GM23338 (cell line): ENCODE measurements around the gene SAFB2. TPM values are rescaled to one million over a fixed set of nuclear protein-coding genes. Genes with fewer than 3 reads are reported as not detected.

Source experiments
- ATAC-seq: fragments of 200-7000 bp; cut with Tn5 transposase; 3 replicates; pipeline ENCODE4 v1.9.1; 2020
- DNase-seq: peaks from one replicate; pipeline ENCODE4 v3.0.0-alpha.2; 2015; ENCODE audit warnings: low spot score
- H2AFZ ChIP-seq: fragments of 200-600 bp; sonication (generic); 2 replicates; pipeline ENCODE4 v1.8.0; 2016; ENCODE audit warnings: antibody characterized with exemption, mild to moderate bottlenecking, moderate library complexity
- H3F3A ChIP-seq: fragments of 200-600 bp; sonication (generic); replicated peaks from 2 replicates; pipeline ENCODE4 v1.8.0; 2017; ENCODE audit warnings: antibody characterized with exemption, mixed run types, low read depth
- H3K27ac ChIP-seq: fragments of 200-600 bp; sonication (generic); 2 replicates; pipeline ENCODE4 v1.6.1; 2016; ENCODE audit warnings: low read depth
- H3K27me3 ChIP-seq: fragments of 200-600 bp; sonication (generic); 2 replicates; pipeline ENCODE4 v1.8.0; 2016; ENCODE audit warnings: mild to moderate bottlenecking, mixed run types, moderate library complexity; ENCODE audit not compliant: insufficient read depth
- H3K36me3 ChIP-seq: fragments of 200-600 bp; sonication (generic); 2 replicates; pipeline ENCODE4 v1.8.0; 2016; ENCODE audit warnings: mild to moderate bottlenecking; ENCODE audit not compliant: insufficient read depth
- H3K4me1 ChIP-seq: fragments of 200-600 bp; sonication (generic); 2 replicates; pipeline ENCODE4 v1.8.0; 2016; ENCODE audit warnings: mild to moderate bottlenecking, moderate library complexity; ENCODE audit not compliant: insufficient read depth
- H3K4me2 ChIP-seq: fragments of 200-600 bp; sonication (generic); 2 replicates; pipeline ENCODE4 v1.7.1; 2017; ENCODE audit warnings: mixed run types
- H3K4me3 ChIP-seq: fragments of 200-600 bp; sonication (generic); 2 replicates; pipeline ENCODE4 v1.6.1; 2016; ENCODE audit warnings: mixed run types
- H3K79me2 ChIP-seq: fragments of 200-600 bp; sonication (generic); replicated peaks from 2 replicates; pipeline ENCODE4 v1.8.0; 2017; ENCODE audit warnings: mild to moderate bottlenecking; ENCODE audit not compliant: insufficient read depth
- H3K9me2 ChIP-seq: fragments of 200-600 bp; sonication (generic); 2 replicates; pipeline ENCODE4 v1.8.0; 2017; ENCODE audit not compliant: insufficient read depth
- H4K20me1 ChIP-seq: fragments of 200-600 bp; sonication (generic); replicated peaks from 2 replicates; pipeline ENCODE4 v1.8.0; 2017; ENCODE audit warnings: mild to moderate bottlenecking; ENCODE audit not compliant: insufficient read depth
- H3K27ac Mint-ChIP-seq: 2 replicates; pipeline ENCODE4 v1.8.0; 2020; ENCODE audit warnings: inconsistent platforms, mild to moderate bottlenecking, moderate library complexity, mixed read lengths
- H3K27me3 Mint-ChIP-seq: 3 replicates; pipeline ENCODE4 v1.8.0; 2022; ENCODE audit warnings: low read depth, mild to moderate bottlenecking, moderate library complexity, mixed read lengths, inconsistent platforms; ENCODE audit not compliant: insufficient read depth, poor library complexity
- H3K36me3 Mint-ChIP-seq: 3 replicates; pipeline ENCODE4 v1.8.0; 2021; ENCODE audit warnings: low read depth, mild to moderate bottlenecking, inconsistent platforms, moderate library complexity, mixed read lengths
- H3K4me1 Mint-ChIP-seq: 3 replicates; pipeline ENCODE4 v1.8.0; 2020; ENCODE audit warnings: mild to moderate bottlenecking, inconsistent platforms, mixed read lengths
- H3K4me3 Mint-ChIP-seq: 3 replicates; pipeline ENCODE4 v1.8.0; 2021; ENCODE audit warnings: moderate library complexity, mild to moderate bottlenecking, inconsistent platforms, mixed read lengths
- H3K9me3 Mint-ChIP-seq: 3 replicates; pipeline ENCODE4 v1.8.0; 2020; ENCODE audit warnings: moderate library complexity, mild to moderate bottlenecking, inconsistent platforms, mixed read lengths
- CREB1 ChIP-seq: fragments of 250-450 bp; sonication (Bioruptor Pico); IDR thresholded peaks from 2 replicates; pipeline ENCODE4 v1.5.0; 2020; ENCODE audit warnings: low read depth, mild to moderate bottlenecking, moderate library complexity
- EZH2 ChIP-seq: fragments of 200-600 bp; sonication (generic); IDR thresholded peaks from one replicate; pipeline ENCODE4 v1.8.0; 2017; ENCODE audit warnings: antibody characterized with exemption, mild to moderate bottlenecking, low read depth; ENCODE audit not compliant: unreplicated experiment
- EZH2phosphoT487 ChIP-seq: fragments of 200-600 bp; sonication (generic); IDR thresholded peaks from one replicate; pipeline ENCODE4 v1.8.1; 2018; ENCODE audit warnings: antibody characterized with exemption; ENCODE audit not compliant: unreplicated experiment
- JUNB ChIP-seq: IDR thresholded peaks from one replicate; pipeline ENCODE4 v1.6.1; 2016; ENCODE audit warnings: antibody characterized with exemption; ENCODE audit not compliant: unreplicated experiment
- NANOG ChIP-seq: IDR thresholded peaks from 2 replicates; pipeline ENCODE4 v1.6.1; 2016; ENCODE audit warnings: antibody characterized with exemption, borderline replicate concordance
- POLR2AphosphoS5 ChIP-seq: IDR thresholded peaks from 2 replicates; pipeline ENCODE4 v1.6.1; 2016; ENCODE audit warnings: antibody characterized with exemption, low read depth
- STAT1 ChIP-seq: IDR thresholded peaks from one replicate; pipeline ENCODE4 v1.6.1; 2016; ENCODE audit warnings: antibody characterized with exemption; ENCODE audit not compliant: unreplicated experiment
- ZNF114 ChIP-seq: fragments of 250-450 bp; sonication (Bioruptor Pico); IDR thresholded peaks from 2 replicates; pipeline ENCODE4 v1.5.0; 2020; ENCODE audit warnings: mild to moderate bottlenecking, moderate library complexity
- ZNF331 ChIP-seq: fragments of 250-450 bp; sonication (Bioruptor Pico); IDR thresholded peaks from 2 replicates; pipeline ENCODE4 v1.5.0; 2020; ENCODE audit warnings: low read depth, mild to moderate bottlenecking, moderate library complexity
- polyA plus RNA-seq: library from polyadenylated mRNA; unstranded; fragments of >200 nt; fragmentation: Nextera tagmentation; extraction: Ambion mirVana; gene quantifications from 2 replicates; pipeline ENCODE4 v1.2.1, GENCODE V29; 2016
- total RNA-seq: library from RNA; depleted of rRNA; stranded (reverse); fragments of >200 nt; shearing (Covaris generic); gene quantifications from 2 replicates; pipeline ENCODE4 v1.2.3, GENCODE V29; 2014
- TF ChIP-seq, protein P1 (sequence below): IDR thresholded peaks from one replicate; pipeline ENCODE4 v1.6.1; 2018; ENCODE audit warnings: antibody characterized with exemption; ENCODE audit not compliant: unreplicated experiment
- TF ChIP-seq, protein P2 (sequence below), 2 experiments: fragments of 200-600 bp in 1 of 2; sonication (generic) in 1 of 2; conservative IDR thresholded peaks; 2 replicates each; pipeline versions ENCODE4 v1.5.1 to v1.6.1; 2016 to 2017; ENCODE audit warnings: antibody characterized with exemption in 2 of 2, low read depth in 2 of 2, mild to moderate bottlenecking in 2 of 2, moderate library complexity in 1 of 2
- TF ChIP-seq, protein P3 (sequence below): fragments of 250-450 bp; sonication (Bioruptor Pico); IDR thresholded peaks from 2 replicates; pipeline ENCODE4 v1.5.0; 2020; ENCODE audit warnings: mild to moderate bottlenecking, moderate library complexity
- TF ChIP-seq, protein P4 (sequence below): IDR thresholded peaks from 2 replicates; pipeline ENCODE4 v1.6.1; 2016; ENCODE audit warnings: antibody characterized with exemption

The SAFB2 gene
- total and polyA plus RNA-seq, 2 experiments from 2014 or later, result 37.7 to 102 TPM

DNA sequence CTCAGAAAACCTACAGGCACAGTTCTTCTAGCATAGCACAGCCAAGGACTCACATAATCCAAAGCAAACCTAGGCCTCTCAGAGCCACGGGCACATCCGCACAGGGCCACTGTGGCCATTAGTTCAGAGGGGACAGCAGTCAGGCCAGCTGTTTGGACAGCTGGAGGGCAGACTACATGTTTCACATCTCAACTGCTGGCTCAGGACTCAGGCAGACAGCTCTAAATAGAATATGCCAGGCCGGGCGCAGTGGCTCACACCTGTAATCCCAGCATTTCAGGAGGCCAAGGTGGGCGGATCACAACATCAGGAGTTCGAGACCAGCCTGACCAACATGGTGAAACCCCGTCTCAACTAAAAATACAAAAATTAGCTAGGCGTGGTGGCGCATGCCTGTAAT, 26.8 kb downstream of the SAFB2 start:
- H2AFZ ChIP-seq, result no peak overlapping the region
- no peaks in the 10 kb centered on the region for H3K27me3 ChIP-seq
- no peak for DNase-seq
- 0 out of 2 replicates have a peak, but pooled peaks cover 2% of the 10 kb centered on the region for H3F3A ChIP-seq
- Mint-ChIP-seq H3K4me1 (no peaks in the 10 kb centered on the region), H3K4me3 (no peak overlapping the region), H3K9me3 (no peaks in the 10 kb centered on the region), H3K27me3 (peaks cover 12% of the 10 kb centered on the region), H3K27ac (no peak overlapping the region; the same call in 1 of the 2 replicates), H3K36me3 (peaks cover 88% of the 10 kb centered on the region)
- H3K9me2 ChIP-seq, result no peaks in the 10 kb centered on the region
- no peak overlapping the region for H3K4me3 ChIP-seq
- no peak for ATAC-seq
- no peak overlapping the region for H3K4me2 ChIP-seq
- H4K20me1 ChIP-seq, result peaks cover 15% of the 10 kb centered on the region
- 0 out of 2 replicates have a peak, but pooled peaks cover 3% of the 10 kb centered on the region for H3K79me2 ChIP-seq
- TF ChIP-seq EZH2phosphoT487, result no peak
- TF ChIP-seq, protein P1, sequence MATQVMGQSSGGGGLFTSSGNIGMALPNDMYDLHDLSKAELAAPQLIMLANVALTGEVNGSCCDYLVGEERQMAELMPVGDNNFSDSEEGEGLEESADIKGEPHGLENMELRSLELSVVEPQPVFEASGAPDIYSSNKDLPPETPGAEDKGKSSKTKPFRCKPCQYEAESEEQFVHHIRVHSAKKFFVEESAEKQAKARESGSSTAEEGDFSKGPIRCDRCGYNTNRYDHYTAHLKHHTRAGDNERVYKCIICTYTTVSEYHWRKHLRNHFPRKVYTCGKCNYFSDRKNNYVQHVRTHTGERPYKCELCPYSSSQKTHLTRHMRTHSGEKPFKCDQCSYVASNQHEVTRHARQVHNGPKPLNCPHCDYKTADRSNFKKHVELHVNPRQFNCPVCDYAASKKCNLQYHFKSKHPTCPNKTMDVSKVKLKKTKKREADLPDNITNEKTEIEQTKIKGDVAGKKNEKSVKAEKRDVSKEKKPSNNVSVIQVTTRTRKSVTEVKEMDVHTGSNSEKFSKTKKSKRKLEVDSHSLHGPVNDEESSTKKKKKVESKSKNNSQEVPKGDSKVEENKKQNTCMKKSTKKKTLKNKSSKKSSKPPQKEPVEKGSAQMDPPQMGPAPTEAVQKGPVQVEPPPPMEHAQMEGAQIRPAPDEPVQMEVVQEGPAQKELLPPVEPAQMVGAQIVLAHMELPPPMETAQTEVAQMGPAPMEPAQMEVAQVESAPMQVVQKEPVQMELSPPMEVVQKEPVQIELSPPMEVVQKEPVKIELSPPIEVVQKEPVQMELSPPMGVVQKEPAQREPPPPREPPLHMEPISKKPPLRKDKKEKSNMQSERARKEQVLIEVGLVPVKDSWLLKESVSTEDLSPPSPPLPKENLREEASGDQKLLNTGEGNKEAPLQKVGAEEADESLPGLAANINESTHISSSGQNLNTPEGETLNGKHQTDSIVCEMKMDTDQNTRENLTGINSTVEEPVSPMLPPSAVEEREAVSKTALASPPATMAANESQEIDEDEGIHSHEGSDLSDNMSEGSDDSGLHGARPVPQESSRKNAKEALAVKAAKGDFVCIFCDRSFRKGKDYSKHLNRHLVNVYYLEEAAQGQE, result no peak
- no peak for TF ChIP-seq ZNF331
- TF ChIP-seq, protein P2, sequence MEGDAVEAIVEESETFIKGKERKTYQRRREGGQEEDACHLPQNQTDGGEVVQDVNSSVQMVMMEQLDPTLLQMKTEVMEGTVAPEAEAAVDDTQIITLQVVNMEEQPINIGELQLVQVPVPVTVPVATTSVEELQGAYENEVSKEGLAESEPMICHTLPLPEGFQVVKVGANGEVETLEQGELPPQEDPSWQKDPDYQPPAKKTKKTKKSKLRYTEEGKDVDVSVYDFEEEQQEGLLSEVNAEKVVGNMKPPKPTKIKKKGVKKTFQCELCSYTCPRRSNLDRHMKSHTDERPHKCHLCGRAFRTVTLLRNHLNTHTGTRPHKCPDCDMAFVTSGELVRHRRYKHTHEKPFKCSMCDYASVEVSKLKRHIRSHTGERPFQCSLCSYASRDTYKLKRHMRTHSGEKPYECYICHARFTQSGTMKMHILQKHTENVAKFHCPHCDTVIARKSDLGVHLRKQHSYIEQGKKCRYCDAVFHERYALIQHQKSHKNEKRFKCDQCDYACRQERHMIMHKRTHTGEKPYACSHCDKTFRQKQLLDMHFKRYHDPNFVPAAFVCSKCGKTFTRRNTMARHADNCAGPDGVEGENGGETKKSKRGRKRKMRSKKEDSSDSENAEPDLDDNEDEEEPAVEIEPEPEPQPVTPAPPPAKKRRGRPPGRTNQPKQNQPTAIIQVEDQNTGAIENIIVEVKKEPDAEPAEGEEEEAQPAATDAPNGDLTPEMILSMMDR (conservative IDR thresholded peaks at IDR 0.05; ENCODE audit: low read depth in 2 of 2), result no peak
- TF ChIP-seq NANOG, result no peak
- TF ChIP-seq, protein P3, sequence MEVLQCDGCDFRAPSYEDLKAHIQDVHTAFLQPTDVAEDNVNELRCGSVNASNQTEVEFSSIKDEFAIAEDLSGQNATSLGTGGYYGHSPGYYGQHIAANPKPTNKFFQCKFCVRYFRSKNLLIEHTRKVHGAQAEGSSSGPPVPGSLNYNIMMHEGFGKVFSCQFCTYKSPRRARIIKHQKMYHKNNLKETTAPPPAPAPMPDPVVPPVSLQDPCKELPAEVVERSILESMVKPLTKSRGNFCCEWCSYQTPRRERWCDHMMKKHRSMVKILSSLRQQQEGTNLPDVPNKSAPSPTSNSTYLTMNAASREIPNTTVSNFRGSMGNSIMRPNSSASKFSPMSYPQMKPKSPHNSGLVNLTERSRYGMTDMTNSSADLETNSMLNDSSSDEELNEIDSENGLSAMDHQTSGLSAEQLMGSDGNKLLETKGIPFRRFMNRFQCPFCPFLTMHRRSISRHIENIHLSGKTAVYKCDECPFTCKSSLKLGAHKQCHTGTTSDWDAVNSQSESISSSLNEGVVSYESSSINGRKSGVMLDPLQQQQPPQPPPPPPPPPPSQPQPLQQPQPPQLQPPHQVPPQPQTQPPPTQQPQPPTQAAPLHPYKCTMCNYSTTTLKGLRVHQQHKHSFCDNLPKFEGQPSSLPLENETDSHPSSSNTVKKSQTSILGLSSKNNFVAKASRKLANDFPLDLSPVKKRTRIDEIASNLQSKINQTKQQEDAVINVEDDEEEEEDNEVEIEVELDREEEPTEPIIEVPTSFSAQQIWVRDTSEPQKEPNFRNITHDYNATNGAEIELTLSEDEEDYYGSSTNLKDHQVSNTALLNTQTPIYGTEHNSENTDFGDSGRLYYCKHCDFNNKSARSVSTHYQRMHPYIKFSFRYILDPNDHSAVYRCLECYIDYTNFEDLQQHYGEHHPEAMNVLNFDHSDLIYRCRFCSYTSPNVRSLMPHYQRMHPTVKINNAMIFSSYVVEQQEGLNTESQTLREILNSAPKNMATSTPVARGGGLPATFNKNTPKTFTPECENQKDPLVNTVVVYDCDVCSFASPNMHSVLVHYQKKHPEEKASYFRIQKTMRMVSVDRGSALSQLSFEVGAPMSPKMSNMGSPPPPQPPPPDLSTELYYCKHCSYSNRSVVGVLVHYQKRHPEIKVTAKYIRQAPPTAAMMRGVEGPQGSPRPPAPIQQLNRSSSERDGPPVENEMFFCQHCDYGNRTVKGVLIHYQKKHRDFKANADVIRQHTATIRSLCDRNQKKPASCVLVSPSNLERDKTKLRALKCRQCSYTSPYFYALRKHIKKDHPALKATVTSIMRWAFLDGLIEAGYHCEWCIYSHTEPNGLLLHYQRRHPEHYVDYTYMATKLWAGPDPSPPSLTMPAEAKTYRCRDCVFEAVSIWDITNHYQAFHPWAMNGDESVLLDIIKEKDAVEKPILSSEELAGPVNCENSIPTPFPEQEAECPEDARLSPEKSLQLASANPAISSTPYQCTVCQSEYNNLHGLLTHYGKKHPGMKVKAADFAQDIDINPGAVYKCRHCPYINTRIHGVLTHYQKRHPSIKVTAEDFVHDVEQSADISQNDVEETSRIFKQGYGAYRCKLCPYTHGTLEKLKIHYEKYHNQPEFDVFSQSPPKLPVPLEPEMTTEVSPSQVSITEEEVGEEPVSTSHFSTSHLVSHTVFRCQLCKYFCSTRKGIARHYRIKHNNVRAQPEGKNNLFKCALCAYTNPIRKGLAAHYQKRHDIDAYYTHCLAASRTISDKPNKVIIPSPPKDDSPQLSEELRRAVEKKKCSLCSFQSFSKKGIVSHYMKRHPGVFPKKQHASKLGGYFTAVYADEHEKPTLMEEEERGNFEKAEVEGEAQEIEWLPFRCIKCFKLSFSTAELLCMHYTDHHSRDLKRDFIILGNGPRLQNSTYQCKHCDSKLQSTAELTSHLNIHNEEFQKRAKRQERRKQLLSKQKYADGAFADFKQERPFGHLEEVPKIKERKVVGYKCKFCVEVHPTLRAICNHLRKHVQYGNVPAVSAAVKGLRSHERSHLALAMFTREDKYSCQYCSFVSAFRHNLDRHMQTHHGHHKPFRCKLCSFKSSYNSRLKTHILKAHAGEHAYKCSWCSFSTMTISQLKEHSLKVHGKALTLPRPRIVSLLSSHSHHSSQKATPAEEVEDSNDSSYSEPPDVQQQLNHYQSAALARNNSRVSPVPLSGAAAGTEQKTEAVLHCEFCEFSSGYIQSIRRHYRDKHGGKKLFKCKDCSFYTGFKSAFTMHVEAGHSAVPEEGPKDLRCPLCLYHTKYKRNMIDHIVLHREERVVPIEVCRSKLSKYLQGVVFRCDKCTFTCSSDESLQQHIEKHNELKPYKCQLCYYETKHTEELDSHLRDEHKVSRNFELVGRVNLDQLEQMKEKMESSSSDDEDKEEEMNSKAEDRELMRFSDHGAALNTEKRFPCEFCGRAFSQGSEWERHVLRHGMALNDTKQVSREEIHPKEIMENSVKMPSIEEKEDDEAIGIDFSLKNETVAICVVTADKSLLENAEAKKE (CRISPR knock-in tag), result no peak
- TF ChIP-seq POLR2AphosphoS5, result no peak
- TF ChIP-seq STAT1, result no peak
- TF ChIP-seq CREB1 (CRISPR knock-in tag), result no peak
- TF ChIP-seq EZH2, result no peak
- TF ChIP-seq JUNB, result no peak
- TF ChIP-seq, protein P4, sequence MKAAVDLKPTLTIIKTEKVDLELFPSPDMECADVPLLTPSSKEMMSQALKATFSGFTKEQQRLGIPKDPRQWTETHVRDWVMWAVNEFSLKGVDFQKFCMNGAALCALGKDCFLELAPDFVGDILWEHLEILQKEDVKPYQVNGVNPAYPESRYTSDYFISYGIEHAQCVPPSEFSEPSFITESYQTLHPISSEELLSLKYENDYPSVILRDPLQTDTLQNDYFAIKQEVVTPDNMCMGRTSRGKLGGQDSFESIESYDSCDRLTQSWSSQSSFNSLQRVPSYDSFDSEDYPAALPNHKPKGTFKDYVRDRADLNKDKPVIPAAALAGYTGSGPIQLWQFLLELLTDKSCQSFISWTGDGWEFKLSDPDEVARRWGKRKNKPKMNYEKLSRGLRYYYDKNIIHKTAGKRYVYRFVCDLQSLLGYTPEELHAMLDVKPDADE, result no peak
- TF ChIP-seq ZNF114, result no peak
- H3K4me1 ChIP-seq, result no peaks in the 10 kb centered on the region
- H3K27ac ChIP-seq, result no peak overlapping the region
- peaks cover 38% of the 10 kb centered on the region for H3K36me3 ChIP-seq
